Heart left ventricle (tissue), 13 donors: ENCODE measurements around the gene PTPN1.
"Not testable (repeated sequence)": the region's sequence is repeated elsewhere in the genome, so short reads cannot be mapped to it uniquely, and the experiment has no call there.

Source experiments
- CTCF ChIP-seq, 12 donors: fragments of 200-600 bp; sonication (generic) in 4 of 12; IDR thresholded peaks; one replicate each; pipeline versions ENCODE4 v1.5.0 to v1.8.0; 2018 to 2022; ENCODE audit warnings: antibody characterized with exemption in 12 of 12, mild to moderate bottlenecking in 5 of 12
- POLR2A ChIP-seq, 2 donors: fragments of 450-650 bp; IDR thresholded peaks; one replicate each; pipeline ENCODE4 v1.6.1; 2017; ENCODE audit warnings: antibody characterized with exemption in 2 of 2, mild to moderate bottlenecking in 2 of 2, moderate library complexity in 2 of 2
- donor health status: ischemic (EF 13 %, LVEDD 7.1; RV severe dilation, severe dysfunction).
- donor health status: DM: no; HTN: yes; CAD: no.
- donor health status: DM: no; HTN: no; CAD: no.
- donor health status: ischemic (EF 25% LVEDD 6.9; RV normal size, moderate dysfunction).
- donor health status: ischemic (EF 25% LVEDD 5.7; RV mildly dilated, moderate dysfunction).
- donor health status: ischemic (EF 35%, LVEDD 5.7; RV mildly dilated, moderate dysfunction).
- donor health status: nonischemic (EF 11% LVEDD 7.7; RV severe dilation, severe dysfunction).
- donor health status: DM: yes; HTN: yes; CAD: no.
- donor health status: PGD.
- donor health status: ischemic (EF 29% LVEDD 5.4; RV normal size, mild dysfunction).
- donor health status: nonischemic (EF 23%, LVEDD 6.1; RV moderate dilation, normal function).

GRCh38 chr20:50474356-50474755 is 35.8 kb upstream of the PTPN1 start:
- TF ChIP-seq CTCF, POLR2A (IDR thresholded peaks at IDR 0.05): not testable (repeated sequence)
